Measurements from ENCODE around the gene SAMD5. TPM values are rescaled to one million over a fixed set of nuclear protein-coding genes. Genes with fewer than 3 reads are reported as not detected.

Gene SAMD5
- 0.43 and 0.92 TPM in 2 replicates for total RNA-seq

GRCh38 chr6:147508042-147508865 lies at the start of gene SAMD5:
SAMD5 (plus strand) TSS chr6:147508690; CDS start chr6:147508929, 239 bp downstream.

